GM03348 (cell line): ENCODE measurements around the gene NTNG2.
A peak's percentile ranks its signal among the peaks of the same experiment; 100 is the strongest.

ENCODE experiments used
- DNase-seq: peaks from one replicate; pipeline ENCODE4 v3.0.0; 2012; ENCODE audit warnings: low spot score

Gene NTNG2

DNA sequence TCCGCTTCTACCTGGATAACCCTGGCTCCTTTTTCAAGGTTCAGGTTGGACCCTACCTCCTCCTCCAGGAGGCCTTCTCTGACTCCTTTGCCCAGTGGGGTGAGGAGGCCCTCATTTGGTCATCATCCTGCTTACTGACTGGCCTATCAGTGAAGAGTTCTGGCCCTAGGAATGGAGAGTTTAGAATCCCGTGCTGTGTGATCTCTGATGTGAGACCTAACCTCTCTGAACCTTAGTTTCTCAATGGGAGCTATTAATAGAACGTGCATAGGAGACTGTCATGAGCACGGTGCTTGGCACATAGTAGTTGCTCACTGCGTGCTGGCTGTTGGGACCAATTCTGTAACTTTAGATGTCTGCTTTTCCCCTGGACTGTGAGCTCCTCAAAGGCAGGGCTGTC is 10.3 kb downstream of the NTNG2 start:
- no peak for DNase-seq

DNA sequence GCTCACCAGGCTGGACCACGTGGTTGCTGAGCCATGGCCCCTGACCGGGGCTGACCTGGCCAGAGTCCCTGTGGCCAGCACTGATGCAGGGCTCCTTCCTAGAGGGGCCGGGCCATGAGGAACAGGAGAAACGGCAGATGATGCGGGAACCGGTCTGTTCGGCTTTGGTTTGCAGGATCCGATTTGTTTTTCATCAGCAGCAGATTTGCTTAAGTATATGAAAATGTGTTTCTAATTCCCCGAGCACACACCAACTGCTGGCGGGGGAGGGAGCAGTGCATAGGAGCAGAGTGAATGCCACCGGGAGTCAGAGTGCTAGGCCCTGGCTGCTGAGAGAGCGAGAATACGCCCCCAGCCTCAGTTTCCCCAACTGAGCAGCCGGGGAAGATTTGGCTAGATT is 13.6 kb downstream of the NTNG2 start:
- DNase-seq: no peak

DNA sequence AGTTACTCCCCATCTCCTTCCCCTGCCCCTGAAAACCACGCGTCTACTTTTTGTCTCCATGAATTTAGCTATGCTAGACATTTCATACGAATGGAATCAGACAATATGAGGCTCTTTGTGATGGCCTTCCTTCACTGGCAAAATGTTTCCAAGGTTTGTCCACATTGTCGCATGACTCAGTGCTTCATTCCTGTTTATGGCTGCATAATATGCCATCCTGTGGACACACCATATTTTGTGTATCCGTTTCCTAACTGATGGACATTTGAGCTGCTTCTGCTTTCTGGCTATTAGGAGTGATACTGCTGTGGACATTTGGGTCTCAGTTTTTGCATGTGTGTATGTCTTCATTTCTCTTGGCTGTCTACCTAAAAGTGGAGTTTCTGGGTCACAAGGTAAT is 14.5 kb downstream of the NTNG2 start:
- no peak for DNase-seq

DNA sequence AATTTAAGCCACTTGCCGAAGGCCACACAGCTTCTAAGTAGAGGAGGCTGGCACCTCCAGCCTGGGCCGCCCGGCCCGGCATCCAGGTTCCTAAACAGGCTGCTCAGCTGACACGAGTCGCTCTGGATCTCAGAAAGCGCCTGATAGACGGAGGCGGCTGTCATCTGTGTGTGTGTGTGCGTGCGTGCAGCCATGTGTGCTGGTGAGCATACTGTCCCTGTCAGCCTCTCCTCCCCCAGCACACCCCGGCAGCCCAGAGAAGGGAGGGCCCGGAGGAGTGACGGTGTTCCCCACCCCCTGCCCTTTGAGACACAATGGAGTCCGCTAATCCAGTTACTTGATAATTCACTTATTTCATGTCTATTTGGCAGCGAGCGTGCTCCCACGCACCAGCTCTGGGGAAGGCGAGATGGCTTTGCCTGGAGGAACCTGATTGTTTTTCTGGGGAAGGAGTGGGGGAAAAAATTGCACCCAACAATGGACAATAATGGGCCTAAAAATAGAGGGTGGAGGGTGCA is 20.0 kb downstream of the NTNG2 start:
- peak; percentile 55 for DNase-seq

DNA sequence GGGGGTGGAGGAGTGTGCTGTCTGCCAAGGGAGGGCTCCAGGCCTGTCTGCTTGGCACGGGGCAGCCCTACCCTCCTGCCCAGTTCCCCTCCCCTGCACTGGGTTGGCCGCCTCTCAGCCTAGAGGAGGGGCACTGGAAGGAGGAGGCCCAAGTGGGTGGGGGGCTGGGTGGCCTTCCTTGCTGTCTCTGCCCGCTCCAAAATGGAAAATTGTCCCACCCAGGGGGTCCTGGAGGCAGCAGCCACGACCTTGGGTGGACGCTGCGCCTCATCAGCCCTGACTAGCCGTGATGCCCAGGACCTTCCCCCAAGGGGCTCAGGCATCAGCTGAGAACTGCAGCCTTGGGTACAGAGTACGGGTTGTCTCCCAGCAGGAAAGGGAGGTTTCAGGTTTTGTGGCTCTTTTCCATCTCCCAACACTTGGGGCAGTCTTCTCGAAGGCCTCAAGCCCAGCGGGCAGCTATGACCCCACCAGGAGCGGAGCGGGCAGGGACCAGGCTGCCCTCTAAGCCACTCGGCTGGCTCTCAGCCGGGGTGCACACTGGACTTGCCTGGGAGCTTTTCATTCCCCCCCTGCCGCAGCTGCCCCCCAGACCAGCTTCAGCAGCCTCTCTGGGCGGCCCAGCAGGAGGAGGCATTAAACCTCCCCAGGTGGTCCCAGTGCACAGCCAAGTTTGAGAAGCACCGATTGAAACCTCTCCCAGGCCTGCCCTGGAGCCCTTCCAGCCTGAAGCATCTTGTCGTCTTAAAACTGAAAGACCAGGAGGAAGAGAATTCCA is 20.6 kb downstream of the NTNG2 start:
- DNase-seq: peak; percentile 46

DNA sequence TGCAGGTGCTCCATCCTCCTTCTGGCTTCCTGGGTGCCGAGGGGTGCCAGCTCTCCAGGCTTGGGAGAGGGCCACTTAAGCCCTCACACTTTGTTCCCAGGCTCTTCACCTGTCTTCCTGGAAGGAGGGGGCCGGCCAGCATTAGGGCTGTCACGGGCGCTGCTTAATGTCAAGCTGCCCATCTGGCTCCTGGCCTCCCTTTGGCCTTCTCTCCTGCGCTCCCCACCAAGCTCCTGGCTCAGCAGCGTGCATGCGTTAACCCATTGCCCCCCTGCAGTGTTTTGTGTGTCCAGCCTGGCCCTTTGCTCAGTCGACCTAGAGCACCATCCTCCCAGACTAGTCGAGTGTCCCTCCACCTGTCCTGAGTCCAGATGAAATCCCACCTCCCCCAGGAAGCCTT is 21.3 kb downstream of the NTNG2 start:
- DNase-seq: no peak

DNA sequence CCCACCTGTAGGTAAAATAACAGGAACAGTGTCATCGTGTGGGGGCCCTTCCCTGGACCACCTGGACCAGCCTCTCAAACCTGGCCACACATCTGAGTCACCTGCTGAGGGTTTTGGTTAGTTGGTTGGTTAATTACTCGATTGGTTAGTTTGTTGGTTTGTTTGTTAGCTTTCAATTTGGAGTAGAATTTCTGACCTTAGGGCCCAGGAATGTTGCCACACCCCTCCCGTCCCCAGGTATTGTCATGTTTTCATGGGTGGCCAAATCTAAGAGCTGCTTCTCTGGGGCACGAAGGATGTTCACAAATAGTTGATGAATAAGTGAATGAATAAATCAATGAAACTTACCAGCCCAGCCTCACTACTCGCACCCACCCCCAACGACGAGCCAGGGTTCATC is 21.9 kb downstream of the NTNG2 start:
- no peak for DNase-seq

DNA sequence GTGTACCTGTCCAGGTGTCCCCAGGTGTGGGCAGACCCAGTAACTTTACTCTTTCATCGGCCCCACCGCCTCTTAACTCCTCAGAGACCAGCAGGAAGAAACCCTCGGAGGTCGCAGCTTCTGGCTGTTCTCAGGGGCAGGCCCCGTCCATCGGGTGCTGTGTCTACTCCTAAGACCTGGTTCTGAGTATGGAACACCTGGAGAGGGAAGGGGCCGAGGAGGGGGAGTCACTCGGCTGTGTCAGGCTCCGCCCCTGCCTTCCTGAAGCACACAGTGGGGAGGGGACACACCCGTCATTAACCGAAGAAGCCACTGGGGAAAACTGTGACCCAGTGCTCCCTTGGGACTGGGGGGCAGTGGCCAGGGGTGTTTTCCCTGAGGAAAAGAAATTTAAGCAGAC is 22.3 kb downstream of the NTNG2 start:
- DNase-seq: no peak

DNA sequence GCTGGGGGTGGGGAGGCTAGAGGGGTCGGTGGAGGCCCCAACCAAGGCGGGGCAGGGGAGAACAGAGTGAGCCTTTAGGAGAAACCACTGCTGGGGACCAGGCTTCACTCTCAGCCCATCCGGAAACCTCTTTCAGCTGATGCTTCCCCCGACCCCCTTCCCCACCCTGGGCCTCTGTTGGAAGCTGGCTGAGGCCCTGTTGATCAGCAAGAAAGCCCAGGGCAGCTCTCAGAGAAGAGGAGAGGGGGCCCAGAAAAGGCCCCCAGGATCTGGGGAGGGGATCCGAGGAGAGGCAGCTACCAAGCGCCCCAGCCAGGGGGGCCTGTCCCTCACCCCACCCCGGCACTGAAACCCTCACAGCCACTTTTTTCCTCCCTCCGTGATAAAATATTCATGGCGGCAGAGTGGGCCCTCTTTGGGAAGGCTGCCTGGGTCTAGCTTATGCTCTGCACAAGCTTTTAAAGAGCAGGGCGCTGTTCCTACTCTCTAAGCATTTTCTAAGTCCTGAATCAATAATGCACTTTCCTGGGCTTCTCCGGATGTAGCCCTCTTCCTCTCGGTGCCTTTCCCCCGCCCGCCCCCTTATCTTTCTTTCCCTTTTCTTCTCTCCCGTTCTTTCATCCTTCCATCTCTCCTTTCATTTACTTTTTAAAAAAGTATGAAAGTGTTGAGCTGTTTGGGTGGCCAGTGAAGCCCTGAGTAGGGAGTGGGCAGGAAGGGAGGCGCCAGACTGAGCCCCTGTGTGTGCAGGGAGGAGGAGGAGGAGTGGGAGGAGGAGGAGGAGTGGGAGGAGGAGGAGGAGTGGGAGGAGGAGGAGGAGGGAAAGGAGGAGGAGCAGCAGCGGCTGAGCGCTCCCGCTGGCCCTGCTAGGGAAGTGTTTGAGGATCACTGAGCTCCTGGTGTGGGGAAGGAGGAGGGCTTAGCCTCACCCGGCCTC is 23.5 kb downstream of the NTNG2 start:
- no peak for DNase-seq

DNA sequence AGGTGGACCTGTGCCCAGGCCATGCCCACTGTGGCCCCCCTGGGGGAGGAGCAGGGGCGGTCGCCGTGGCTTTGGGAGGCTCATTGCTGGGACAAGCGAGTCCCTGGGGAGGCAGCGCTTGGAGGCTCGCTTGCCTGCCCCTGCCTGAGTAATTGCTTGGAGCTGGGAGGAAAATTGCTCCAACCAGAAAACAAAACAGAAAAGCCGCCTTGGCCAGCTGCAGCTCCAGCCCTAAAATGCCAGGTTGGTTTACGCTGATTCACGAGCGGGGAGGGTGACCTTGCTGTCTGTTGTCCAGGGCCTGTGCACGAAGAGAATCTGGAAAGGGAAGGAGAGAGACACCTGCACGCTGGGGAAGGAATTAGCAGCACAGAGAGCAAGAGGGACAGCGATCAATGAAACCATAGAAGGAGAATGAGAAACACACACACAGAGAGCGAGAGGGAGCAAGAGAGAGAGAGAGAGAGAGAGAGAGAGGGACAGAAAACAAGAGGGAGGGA is 25.3 kb downstream of the NTNG2 start:
- no peak for DNase-seq

DNA sequence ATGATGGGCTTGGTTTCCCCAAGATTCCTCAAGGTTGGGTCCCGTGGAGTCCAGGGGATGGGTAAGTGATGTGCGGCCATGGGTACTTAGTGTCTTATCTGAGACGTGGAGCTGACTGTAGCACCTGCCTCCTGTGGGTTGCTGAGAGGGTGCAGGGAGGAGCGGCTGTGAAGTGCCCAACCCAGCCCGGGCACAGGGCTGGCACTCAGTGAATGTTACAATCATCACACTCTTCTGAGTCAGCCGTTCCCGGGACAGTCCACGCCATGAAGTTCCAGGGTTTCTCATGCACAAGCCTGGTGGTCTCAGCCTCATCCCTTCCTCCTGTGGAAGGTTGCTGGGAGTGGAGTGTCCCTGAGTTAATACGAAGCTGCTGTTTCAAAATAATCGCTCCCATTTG is 29.1 kb downstream of the NTNG2 start:
- no peak for DNase-seq

DNA sequence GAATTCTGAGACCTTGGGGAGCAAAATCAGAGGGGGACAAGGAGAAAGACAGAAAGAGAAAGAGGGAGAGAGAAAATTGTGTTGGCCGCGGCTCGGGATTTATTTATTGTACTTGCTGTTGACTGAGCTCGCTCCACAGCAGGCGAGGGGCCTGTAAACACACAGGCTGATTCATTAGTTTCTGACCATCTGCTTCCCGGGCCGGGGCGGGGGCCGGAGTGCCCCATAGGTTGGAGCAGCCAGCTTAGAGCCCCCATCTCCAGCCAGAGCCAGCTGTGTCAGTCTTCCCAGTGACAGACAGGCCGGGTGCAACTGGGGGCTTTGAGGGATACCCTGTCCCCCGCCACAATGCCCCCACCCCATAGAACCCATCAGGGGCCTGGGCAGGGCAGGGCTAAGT is 30.9 kb downstream of the NTNG2 start:
- DNase-seq: no peak

DNA sequence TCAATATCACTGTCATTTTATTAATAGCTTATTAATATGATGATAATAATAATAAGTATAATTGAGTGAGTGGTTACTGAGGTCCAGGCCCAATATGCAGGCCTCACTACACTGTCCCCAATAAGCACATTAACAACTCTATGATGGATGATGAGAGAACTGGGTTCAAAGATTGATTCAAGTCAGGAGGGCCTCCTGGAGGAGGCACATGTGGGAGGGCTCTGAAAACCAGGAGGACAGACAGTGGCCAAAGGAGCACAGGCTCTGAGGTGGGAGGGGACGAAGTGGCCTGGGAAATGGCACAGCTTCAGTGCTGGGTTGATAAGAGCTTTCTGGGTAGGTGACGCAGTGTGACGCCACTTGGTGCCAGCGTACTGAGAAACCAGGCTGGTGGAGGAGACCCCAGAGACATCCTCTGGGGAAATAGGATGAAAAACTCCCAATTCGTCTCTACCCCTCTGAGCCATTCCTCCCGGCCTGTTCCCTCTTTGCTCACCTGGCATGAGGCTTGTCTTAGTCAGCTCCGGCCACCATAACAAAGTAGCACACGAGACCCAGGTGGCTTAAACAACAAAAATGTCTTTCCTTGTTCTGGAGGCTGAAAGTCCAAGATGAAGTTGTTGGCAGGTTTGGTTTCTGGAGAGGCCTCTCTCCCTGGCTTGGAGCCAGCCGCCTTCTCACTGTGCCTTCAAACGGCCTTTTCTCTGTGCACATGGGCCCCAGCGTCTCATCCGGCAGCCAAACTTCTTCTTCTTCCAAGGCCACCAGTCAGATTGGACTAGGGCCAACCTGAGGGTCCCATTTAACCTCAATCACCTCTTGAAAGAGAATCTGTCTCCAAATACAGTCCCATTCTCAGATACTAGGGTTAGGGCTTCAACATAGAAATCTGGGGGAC is 31.6 kb downstream of the NTNG2 start:
- DNase-seq: no peak

DNA sequence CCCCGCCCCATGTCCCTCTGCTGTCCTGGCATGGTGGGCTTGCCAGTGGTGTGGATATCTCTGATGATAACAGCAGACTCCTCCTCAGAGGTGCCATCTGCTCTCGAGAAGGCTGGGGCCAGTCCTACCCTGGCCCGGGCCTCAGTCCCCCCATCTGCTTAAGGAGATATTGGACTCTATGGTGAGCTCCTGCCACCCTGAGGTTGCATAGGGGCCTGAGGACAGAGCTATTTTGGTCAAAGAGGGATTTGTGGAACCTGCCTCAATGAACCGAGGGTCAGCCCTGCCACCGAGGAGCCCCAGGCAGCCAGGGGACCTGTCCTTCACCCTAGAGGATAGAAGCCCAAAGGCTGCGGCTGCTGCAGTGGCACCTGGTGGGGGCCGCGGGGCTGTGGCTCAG is 32.6 kb downstream of the NTNG2 start:
- DNase-seq: no peak

DNA sequence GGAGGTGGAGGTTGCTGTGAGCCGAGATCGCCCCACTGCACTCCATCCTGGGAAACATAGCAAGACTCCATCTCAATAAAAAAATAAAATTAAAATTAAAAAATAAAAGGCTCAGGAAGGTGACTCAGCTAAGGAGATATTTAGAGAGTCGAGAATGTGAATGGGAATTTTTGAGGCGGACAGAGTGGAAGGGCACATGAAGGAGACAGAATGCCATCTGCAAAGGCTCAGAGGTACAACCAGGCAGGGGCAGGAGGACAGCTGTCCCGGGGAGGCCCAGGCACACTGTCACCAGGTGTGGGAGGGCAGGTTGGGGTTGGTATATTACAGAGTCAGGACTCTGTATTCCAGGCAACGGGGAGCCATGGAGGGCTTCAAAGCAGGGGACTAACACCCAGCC is 35.5 kb downstream of the NTNG2 start:
- DNase-seq: no peak

DNA sequence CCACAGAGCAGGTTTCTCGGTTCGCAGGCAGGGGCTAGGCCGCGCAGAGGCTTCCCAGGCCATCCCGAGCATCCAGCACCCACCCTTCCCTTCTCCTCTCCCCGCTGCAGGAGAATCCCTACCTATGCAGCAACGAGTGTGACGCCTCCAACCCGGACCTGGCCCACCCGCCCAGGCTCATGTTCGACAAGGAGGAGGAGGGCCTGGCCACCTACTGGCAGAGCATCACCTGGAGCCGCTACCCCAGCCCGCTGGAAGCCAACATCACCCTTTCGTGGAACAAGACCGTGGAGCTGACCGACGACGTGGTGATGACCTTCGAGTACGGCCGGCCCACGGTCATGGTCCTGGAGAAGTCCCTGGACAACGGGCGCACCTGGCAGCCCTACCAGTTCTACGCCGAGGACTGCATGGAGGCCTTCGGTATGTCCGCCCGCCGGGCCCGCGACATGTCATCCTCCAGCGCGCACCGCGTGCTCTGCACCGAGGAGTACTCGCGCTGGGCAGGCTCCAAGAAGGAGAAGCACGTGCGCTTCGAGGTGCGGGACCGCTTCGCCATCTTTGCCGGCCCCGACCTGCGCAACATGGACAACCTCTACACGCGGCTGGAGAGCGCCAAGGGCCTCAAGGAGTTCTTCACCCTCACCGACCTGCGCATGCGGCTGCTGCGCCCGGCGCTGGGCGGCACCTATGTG is 36.1 kb downstream of the NTNG2 start:
- no peak for DNase-seq

DNA sequence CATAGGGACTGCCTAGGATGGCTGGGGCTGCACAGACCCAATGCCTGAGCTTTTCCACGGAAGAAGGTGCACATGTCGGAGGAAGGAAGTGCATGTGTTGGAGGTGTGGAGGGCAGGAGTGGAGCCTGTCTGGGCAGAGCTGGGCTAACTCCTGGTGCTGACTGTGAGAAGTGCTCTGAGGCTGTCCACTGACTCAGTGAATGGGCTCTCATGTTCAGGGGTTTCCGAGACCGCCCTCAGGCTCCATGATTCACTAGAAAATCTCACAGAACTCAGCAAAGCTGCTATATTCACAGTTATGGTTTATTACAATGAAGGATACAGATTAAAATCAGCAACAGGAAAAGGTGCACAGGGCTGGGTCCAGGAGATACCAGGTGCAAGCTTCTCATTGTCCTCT is 37.2 kb downstream of the NTNG2 start:
- no peak for DNase-seq

DNA sequence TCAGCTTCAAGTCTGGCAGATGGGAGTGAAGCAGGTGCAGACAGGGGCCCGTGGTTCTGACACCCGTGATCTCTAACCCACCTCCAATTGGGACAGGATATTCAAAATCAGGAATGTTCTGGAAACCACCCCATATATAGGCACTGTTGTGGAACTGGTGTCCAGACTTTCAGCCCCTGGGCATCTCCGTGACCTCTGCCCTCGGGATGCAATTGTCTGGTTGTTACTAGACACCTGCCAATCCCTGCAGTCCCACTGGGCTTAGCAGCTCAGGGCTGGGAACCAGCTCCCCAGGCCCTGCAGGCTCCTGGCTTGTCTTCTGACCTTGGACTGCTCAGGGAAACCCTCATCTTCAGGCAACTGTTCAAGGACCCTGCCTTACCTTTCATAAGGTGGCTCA is 38.8 kb downstream of the NTNG2 start:
- DNase-seq: no peak

DNA sequence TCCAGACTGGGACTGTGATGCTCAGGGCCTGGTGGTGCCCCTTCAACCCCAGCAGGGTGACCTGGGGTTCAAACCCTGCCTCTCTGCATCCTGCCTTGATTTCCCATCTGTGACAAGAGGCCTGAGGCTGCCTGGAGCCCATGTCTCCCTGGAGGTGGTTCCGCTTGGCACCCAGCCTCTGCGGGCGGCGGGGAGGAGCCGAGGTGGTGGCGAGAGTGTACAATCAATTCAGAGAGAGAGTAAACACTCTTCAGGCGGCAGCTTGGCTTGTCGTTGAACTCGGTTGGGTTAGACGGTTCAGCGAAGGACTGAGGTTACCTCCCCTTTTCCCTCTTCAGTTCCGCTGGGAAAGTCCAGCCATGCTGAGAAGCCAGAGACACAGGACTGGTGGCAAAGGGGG is 39.3 kb downstream of the NTNG2 start:
- no peak for DNase-seq

DNA sequence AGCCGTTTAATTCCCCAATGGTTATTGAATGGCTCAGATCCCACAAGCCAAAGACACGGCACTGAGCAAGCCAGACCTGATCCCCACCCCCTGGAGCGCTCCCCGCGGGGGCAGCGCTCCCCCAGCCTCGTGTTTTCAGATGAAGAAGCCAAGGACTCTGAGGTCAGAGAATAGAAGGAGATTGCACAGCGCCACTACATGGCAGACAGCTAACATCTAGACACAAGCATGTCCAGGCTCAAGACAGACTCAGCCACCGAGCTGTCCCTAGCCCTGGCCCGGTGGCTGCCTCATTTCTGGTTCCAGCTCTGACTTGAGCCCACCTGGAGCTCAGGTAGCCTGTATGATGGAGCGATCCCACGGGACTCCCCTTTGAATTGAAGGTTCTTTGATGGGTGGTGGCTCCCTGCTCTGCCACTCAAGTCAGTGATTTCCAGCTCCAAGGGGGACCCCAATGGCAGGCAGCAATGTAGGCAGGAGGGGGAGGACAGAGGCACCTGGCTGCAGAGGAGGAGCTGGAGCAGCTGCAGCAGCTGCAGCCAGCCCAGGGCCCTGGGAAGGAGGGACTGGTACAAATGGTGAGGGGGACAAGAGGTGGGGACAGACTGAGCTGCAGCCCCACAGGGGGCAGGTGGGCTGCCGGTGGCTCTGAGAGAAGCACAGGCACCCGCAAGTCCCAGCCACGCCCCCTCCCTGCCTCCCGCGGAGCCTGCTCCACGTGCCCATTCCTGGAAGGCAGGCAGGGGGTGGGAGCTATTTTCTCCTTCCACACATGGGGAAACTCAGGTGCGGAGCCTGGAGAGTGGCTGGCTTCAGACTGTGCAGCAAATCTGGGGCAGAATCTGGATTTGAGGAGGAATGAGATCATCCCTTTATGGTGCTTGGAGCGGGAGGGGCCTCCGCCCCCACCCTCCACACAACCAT is 40.2 kb downstream of the NTNG2 start:
- DNase-seq: no peak
